G401 (cell line): ENCODE results near the gene MEGF11. TPM values are rescaled to one million over a fixed set of nuclear protein-coding genes. Genes with fewer than 3 reads are reported as not detected.

ENCODE experiments used
- DNase-seq: peaks from one replicate; pipeline ENCODE4 v3.0.0-alpha.2; 2015; ENCODE audit warnings: low spot score
- in situ Hi-C: cut with HindIII; loops from 2 replicates; pipeline ENCODE4 v1.10.0; 2016; ENCODE audit warnings: low sequenced_read_pairs, mixed read lengths
- total RNA-seq: library from RNA; depleted of rRNA; stranded (reverse); fragments of >200 nt; shearing (Covaris generic); gene quantifications from 2 replicates; pipeline ENCODE4 v1.2.3, GENCODE V29; 2014; rRNA removed

MEGF11 gene
- total RNA-seq, result 1.9 and 2.4 TPM in 2 replicates

- peak; percentile 90 for DNase-seq
- in situ Hi-C loops, result no loop called here
These were observed at the start of gene MEGF11 for GRCh38 chr15:66253418-66254088. Gene MEGF11 (minus strand): TSS chr15:66253750. CDS start chr15:66128403, 125,347 bp downstream.

- no peak for DNase-seq
- in situ Hi-C loops, result no loop called here
These were observed 49.1 kb upstream of the MEGF11 start for GRCh38 chr15:66302489-66303278.

- in situ Hi-C loops, result no loop called here
- DNase-seq, result peak; percentile 29
These were observed 45.3 kb upstream of the MEGF11 start for GRCh38 chr15:66298803-66299251.

GRCh38 chr15:66296186-66296585 is 42.6 kb upstream of the MEGF11 start:
- in situ Hi-C loops, result no loop called here

GRCh38 chr15:66294932-66295235 is 41.3 kb upstream of the MEGF11 start:
- no peak for DNase-seq
- in situ Hi-C loops, result no loop called here

More at GRCh38 chr15:66296186-66296585, 42.6 kb upstream of the MEGF11 start:
- DNase-seq, result no peak

- in situ Hi-C loops, result no loop called here
- peak; percentile 58 for DNase-seq
These were observed 40.8 kb upstream of the MEGF11 start for GRCh38 chr15:66294157-66294931.

- in situ Hi-C loops, result no loop called here
- DNase-seq, result peak; percentile 60
These were observed 40.0 kb upstream of the MEGF11 start, which contains the start of gene DIS3L for GRCh38 chr15:66293419-66294156. Gene DIS3L (plus strand): TSS chr15:66293568. CDS start chr15:66293597, 29 bp downstream.

GRCh38 chr15:66292571-66293418 is 39.2 kb upstream of the MEGF11 start:
- peak; percentile 29 for DNase-seq
- in situ Hi-C loops, result no loop called here

GRCh38 chr15:66291816-66292570 is 38.4 kb upstream of the MEGF11 start:
- in situ Hi-C loops, result no loop called here
- DNase-seq, result no peak

GRCh38 chr15:66290518-66290917 is 37.0 kb upstream of the MEGF11 start:
- DNase-seq, result no peak
- in situ Hi-C loops, result no loop called here

GRCh38 chr15:66290007-66290406 is 36.5 kb upstream of the MEGF11 start:
- DNase-seq, result no peak
- in situ Hi-C loops, result no loop called here

- no peak for DNase-seq
- in situ Hi-C loops, result no loop called here
These were observed 35.1 kb upstream of the MEGF11 start for GRCh38 chr15:66288551-66289185.

- DNase-seq, result no peak
- in situ Hi-C loops, result no loop called here
These were observed 34.5 kb upstream of the MEGF11 start for GRCh38 chr15:66288093-66288492.

GRCh38 chr15:66287461-66288057 is 34.0 kb upstream of the MEGF11 start:
- in situ Hi-C loops, result no loop called here
- peak; percentile 68 for DNase-seq

GRCh38 chr15:66285533-66286280 is 32.2 kb upstream of the MEGF11 start:
- no peak for DNase-seq
- in situ Hi-C loops, result no loop called here

- in situ Hi-C loops, result no loop called here
- DNase-seq, result no peak
These were observed 30.7 kb upstream of the MEGF11 start for GRCh38 chr15:66284271-66284670.
